Measurements from ENCODE around the gene DIAPH2. TPM values are rescaled to one million over a fixed set of nuclear protein-coding genes. Genes with fewer than 3 reads are reported as not detected.

Gene DIAPH2
- total RNA-seq, 1 donor from 2014 or later = 32.9 TPM

DNA sequence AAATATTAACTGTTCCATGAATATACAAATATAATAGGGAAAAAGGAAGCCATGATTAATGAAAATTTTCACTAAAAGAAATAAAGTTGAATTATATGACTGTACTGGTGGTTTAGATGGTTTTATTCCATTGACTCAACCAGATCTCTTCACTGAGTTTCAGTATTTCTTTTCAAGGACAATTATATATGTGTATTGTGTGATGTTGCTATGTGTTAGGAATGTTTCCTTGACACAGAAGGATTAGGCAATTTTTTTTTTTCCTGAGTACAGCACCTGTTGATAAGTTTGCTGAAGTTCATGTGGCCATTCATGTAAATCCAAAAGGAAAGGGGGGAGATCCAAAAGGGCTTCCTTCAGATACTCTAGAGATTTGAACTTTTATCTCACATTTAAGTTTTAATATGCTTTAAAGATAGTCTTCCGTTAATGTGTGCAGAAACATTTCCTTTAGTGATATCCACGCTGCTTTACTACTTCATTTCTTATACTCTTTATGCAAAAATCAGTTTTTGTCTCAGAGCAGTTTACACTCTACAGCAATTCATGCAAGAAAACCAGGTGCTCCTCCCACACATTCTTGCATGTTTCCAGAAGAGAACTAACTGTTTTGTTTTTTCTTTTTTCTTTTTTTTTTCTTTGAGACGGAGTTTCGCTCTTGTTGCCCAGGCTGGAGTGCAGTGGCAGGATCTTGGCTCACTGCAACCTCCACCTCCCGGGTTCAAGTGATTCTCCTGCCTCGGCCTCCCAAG is 448.2 kb downstream of the DIAPH2 start:
- H3K27ac ChIP-seq = no peak overlapping the region
- no peaks in the 10 kb centered on the region for H3K9me3 ChIP-seq
- no peaks in the 10 kb centered on the region for H3K36me3 ChIP-seq
- DNase-seq = no peak
- TF ChIP-seq, protein P1, sequence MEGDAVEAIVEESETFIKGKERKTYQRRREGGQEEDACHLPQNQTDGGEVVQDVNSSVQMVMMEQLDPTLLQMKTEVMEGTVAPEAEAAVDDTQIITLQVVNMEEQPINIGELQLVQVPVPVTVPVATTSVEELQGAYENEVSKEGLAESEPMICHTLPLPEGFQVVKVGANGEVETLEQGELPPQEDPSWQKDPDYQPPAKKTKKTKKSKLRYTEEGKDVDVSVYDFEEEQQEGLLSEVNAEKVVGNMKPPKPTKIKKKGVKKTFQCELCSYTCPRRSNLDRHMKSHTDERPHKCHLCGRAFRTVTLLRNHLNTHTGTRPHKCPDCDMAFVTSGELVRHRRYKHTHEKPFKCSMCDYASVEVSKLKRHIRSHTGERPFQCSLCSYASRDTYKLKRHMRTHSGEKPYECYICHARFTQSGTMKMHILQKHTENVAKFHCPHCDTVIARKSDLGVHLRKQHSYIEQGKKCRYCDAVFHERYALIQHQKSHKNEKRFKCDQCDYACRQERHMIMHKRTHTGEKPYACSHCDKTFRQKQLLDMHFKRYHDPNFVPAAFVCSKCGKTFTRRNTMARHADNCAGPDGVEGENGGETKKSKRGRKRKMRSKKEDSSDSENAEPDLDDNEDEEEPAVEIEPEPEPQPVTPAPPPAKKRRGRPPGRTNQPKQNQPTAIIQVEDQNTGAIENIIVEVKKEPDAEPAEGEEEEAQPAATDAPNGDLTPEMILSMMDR (IDR thresholded peaks at IDR 0.05) = no peak
- H3K4me3 ChIP-seq = no peak overlapping the region
- intact Hi-C loops (cut with DNase I) = no loop called here
- H3K4me1 ChIP-seq = no peaks in the 10 kb centered on the region
- no peaks in the 10 kb centered on the region for H3K27me3 ChIP-seq
- ATAC-seq = no peak

DNA sequence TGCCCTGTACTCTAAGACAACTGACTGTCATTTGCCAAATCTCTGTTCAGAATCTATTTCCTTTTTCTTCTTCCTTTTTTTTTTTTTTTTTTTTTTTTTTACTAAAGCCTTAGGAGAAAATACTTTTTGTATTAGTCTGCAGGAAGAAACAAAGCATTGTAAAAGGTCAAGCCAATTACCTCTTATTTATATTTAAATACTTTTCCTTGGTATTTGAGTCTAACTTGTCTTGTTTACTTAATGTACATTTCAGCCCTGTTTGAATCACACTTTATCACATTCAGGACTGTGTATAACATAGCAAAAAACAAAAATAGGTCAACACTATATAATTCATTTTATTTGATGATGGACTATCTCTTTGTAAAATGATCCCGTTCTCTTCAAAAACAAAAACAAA is 461.3 kb downstream of the DIAPH2 start:
- Histone ChIP-seq H3K4me3 (no peak overlapping the region), H3K36me3 (no peaks in the 10 kb centered on the region), H3K27ac (no peak overlapping the region), H3K27me3 (no peaks in the 10 kb centered on the region), H3K4me1 (no peaks in the 10 kb centered on the region), H3K9me3 (no peaks in the 10 kb centered on the region)
- intact Hi-C loops (cut with DNase I) = no loop called here
- ATAC-seq (no peak), DNase-seq (no peak)
- TF ChIP-seq, protein P1 (IDR thresholded peaks at IDR 0.05) = no peak

DNA sequence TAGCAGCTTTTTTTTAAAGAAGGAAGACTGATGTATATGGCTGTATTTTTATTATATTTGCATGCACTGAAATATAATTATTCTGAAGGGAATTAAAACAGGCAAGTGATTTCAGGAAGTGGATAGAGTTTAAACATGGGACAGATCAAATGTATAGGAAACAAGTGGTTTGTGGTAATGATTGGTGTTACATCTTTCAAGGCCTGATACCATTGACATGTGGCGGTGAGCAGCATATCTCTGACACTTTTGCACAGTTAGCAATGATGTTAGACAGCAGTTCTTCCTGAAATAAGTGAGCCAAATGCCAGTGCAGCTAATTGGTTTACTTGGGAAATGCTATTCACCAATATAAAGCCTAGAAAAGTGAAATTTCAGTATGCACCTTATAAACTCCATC is 471.2 kb downstream of the DIAPH2 start:
- Histone ChIP-seq H3K36me3 (no peaks in the 10 kb centered on the region), H3K4me1 (no peaks in the 10 kb centered on the region), H3K9me3 (no peaks in the 10 kb centered on the region), H3K27ac (no peak overlapping the region), H3K4me3 (no peak overlapping the region), H3K27me3 (no peaks in the 10 kb centered on the region)
- DNase-seq = no peak
- intact Hi-C loops (cut with DNase I) = no loop called here
- TF ChIP-seq, protein P1 (IDR thresholded peaks at IDR 0.05) = no peak
- no peak for ATAC-seq

DNA sequence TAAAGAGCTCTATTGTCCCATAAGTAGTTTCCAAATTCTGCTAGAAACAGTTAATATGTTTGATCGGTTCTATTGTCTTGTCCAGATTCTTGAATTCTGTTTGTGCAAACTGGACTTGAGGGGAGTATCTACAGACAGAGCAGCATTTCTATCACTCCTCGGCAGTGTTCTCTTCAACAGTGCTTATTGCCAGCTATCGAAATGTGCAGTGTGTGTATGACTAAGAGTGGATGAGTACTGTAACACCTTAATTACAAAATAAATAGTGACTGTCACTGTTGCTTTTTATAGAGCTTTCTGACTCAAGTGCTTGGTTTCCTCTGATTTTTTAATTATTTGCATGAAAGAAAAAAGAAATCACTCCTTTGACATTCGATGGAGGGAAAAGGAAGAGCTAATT is 473.6 kb downstream of the DIAPH2 start:
- Histone ChIP-seq H3K4me1 (no peaks in the 10 kb centered on the region), H3K9me3 (no peaks in the 10 kb centered on the region), H3K36me3 (no peaks in the 10 kb centered on the region), H3K27me3 (no peaks in the 10 kb centered on the region), H3K4me3 (no peak overlapping the region), H3K27ac (no peak overlapping the region)
- ATAC-seq = no peak
- no peak for DNase-seq
- TF ChIP-seq, protein P1 (IDR thresholded peaks at IDR 0.05) = no peak
- intact Hi-C loops (cut with DNase I) = no loop called here

DNA sequence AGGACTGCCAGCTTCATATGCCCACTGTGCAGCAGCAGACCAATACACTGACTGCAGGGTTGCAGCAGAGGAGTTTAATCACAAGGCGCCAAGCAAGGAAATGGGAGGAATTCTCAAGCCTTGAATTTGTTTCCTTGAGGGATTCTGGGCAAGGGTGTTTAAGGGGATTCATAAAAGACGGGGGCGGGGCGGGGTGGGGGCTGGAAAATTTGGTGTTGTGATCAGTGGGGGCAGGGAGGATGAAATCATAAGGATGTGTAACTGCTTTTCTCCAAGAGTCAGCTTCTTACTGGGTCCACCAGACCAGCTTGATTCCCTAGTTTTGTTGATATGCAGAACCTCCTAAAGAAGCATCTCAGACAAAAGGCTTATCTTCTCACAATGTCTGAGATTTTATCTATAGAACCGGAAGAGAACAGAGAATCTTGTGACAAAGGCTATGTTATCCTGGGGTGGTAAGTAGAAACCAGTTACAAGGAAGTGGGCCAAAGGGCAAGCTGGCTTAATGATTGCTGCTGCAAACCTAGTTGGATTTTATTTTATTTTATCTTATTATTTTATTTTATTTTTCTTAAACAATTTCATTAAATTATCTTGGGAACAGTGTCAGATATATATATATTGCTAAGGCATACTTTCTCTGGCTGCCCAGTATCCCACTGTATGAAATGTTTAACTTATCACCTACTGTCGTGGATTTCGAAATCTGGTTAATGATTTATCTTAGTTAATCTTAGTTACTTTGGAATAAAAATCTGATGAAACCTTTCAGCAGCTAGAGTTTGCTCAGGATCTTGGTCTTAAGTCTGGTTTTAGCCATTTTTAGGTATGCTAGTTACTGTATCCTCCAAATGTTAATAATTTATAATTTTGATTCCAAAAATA is 475.5 kb downstream of the DIAPH2 start:
- DNase-seq = no peak
- no peaks in the 10 kb centered on the region for H3K36me3 ChIP-seq
- TF ChIP-seq, protein P1 (IDR thresholded peaks at IDR 0.05) = no peak
- no peaks in the 10 kb centered on the region for H3K9me3 ChIP-seq
- no peak for ATAC-seq
- H3K4me3 ChIP-seq = no peak overlapping the region
- H3K4me1 ChIP-seq = no peaks in the 10 kb centered on the region
- H3K27me3 ChIP-seq = no peaks in the 10 kb centered on the region
- no peak overlapping the region for H3K27ac ChIP-seq
- intact Hi-C loops (cut with DNase I) = no loop called here
